AG08395 (cell line): ENCODE data around the gene LRGUK.
A peak's percentile ranks its signal among the peaks of the same experiment; 100 is the strongest.
"Not testable (repeated sequence)": the region's sequence is repeated elsewhere in the genome, so short reads cannot be mapped to it uniquely, and the experiment has no call there.

Source experiments
- DNase-seq: peaks from one replicate; pipeline ENCODE4 v3.0.0; 2012; ENCODE audit warnings: mixed read lengths, low spot score

Gene LRGUK

GRCh38 chr7:134186027-134186426 lies 58.9 kb downstream of the LRGUK start:
- peak; percentile 24 for DNase-seq

- DNase-seq: no peak
Observed at GRCh38 chr7:134186801-134187200, 59.7 kb downstream of the LRGUK start.

- DNase-seq: no peak
Observed at GRCh38 chr7:134187893-134188292, 60.8 kb downstream of the LRGUK start.

- DNase-seq: no peak
Observed at GRCh38 chr7:134188311-134188710, 61.2 kb downstream of the LRGUK start.

GRCh38 chr7:134189559-134189958 lies 62.4 kb downstream of the LRGUK start:
- no peak for DNase-seq

GRCh38 chr7:134191876-134192275 lies 64.7 kb downstream of the LRGUK start:
- no peak for DNase-seq

- DNase-seq: no peak
Observed at GRCh38 chr7:134193240-134193639, 66.1 kb downstream of the LRGUK start.

- DNase-seq: no peak
Observed at GRCh38 chr7:134195252-134195651, 68.1 kb downstream of the LRGUK start.

GRCh38 chr7:134196439-134196838 lies 69.3 kb downstream of the LRGUK start:
- DNase-seq: no peak

GRCh38 chr7:134197345-134197744 lies 70.2 kb downstream of the LRGUK start:
- DNase-seq: no peak

- no peak for DNase-seq
Observed at GRCh38 chr7:134200970-134201369, 73.8 kb downstream of the LRGUK start.

- DNase-seq: no peak
Observed at GRCh38 chr7:134201569-134202261, 74.6 kb downstream of the LRGUK start.

GRCh38 chr7:134203186-134203889 lies 76.2 kb downstream of the LRGUK start:
- no peak for DNase-seq

- no peak for DNase-seq
Observed at GRCh38 chr7:134209322-134210015, 82.3 kb downstream of the LRGUK start.

GRCh38 chr7:134210227-134210626 lies 83.1 kb downstream of the LRGUK start:
- no peak for DNase-seq

GRCh38 chr7:134210976-134211663 lies 84.0 kb downstream of the LRGUK start:
- no peak for DNase-seq

GRCh38 chr7:134211817-134212216 lies 84.7 kb downstream of the LRGUK start:
- DNase-seq: no peak

- no peak for DNase-seq
Observed at GRCh38 chr7:134212576-134213546, 85.7 kb downstream of the LRGUK start.

GRCh38 chr7:134220236-134220635 lies 93.1 kb downstream of the LRGUK start:
- no peak for DNase-seq

- DNase-seq: not testable (repeated sequence)
Observed at GRCh38 chr7:134231296-134231695, 104.2 kb downstream of the LRGUK start.

GRCh38 chr7:134234216-134234615 lies 107.1 kb downstream of the LRGUK start:
- DNase-seq: no peak
